GM20000 (cell line): ENCODE results near the gene TPRG1.

Source experiments
- DNase-seq: peaks from one replicate; pipeline ENCODE4 v3.0.0; 2012; ENCODE audit warnings: low spot score
- TF ChIP-seq, protein P1 (sequence below): IDR thresholded peaks from 2 replicates; pipeline ENCODE4 v1.5.1; 2012; ENCODE audit warnings: mild to moderate bottlenecking, control low read depth; ENCODE audit errors: extremely low read depth, missing control alignments

TPRG1 gene

DNA sequence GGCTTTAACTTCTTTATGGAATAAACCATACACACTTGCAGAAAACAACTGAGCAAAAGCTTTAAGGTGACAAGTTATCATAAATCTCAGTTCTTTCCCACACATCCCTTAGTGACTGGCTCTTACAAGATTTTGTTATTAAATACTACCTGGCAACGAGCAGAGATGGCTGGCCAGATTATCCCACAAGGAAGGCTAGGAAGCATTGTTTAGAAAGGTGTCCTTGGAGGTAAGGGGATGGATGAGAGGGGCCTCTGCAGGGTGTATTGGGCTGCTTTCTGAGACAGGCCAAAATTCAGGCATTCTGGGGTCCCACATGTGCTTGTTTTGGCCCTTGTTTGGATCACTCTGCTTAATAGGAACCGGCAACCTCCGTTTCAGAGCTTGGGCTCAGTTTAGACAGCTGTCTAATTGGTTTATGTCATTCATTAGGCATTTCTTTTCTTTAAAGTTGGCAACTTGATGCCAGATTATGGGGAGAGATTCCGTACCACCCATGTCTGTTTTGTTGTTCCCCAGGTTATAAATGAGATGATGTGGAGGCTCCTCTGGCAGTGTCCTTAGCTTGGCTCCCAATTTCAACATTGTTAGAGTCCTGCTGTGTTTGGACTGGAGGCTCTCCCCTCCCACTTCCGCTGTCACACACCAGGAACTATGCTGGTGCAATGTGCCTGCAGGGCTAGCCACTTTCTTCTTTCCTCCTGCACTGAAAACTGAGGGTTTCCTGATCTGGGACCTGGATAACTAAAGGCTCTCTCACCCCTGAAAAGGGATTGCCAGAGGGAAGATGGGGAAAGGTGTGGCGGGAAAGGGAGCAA lies 121.1 kb downstream of the TPRG1 start:
- TF ChIP-seq, protein P1, sequence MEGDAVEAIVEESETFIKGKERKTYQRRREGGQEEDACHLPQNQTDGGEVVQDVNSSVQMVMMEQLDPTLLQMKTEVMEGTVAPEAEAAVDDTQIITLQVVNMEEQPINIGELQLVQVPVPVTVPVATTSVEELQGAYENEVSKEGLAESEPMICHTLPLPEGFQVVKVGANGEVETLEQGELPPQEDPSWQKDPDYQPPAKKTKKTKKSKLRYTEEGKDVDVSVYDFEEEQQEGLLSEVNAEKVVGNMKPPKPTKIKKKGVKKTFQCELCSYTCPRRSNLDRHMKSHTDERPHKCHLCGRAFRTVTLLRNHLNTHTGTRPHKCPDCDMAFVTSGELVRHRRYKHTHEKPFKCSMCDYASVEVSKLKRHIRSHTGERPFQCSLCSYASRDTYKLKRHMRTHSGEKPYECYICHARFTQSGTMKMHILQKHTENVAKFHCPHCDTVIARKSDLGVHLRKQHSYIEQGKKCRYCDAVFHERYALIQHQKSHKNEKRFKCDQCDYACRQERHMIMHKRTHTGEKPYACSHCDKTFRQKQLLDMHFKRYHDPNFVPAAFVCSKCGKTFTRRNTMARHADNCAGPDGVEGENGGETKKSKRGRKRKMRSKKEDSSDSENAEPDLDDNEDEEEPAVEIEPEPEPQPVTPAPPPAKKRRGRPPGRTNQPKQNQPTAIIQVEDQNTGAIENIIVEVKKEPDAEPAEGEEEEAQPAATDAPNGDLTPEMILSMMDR = no peak
- DNase-seq = no peak

DNA sequence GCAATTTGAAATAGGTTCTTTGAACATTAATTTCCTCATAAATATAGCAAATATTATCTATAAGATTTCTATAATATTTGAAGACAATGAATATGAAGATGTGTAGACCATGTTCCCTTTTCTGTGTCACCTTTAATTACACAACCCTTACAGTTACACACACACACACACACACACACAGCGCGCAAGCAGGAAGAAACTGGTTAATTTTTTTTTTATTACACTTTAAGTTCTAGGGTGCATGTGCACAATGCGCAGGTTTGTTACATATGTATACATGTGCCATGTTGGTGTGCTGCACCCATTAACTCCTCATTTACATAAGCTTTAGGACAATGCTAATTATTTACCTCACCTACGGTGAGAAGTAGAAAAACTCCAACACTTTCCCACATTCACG lies 122.9 kb downstream of the TPRG1 start:
- DNase-seq = no peak
- TF ChIP-seq, protein P1 = no peak

DNA sequence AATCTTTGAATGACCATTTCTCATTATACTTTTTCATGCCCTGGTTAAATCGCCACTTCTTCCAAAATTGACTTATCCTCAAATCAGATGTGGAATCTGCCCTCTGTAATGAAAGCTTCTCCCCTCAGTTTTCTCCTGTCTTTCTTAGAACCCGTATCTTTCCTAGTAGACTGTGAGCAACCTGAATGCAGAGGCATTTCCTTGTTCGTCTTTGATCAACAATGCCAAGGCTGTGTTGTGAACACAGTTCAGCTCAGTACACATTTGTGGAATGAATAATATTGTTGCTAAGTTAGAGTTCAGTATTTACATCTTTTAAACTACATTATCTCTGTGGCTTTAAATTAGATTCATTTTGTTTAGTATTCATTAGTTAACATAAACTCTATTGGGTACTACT lies 123.3 kb downstream of the TPRG1 start:
- TF ChIP-seq, protein P1 = no peak
- no peak for DNase-seq

DNA sequence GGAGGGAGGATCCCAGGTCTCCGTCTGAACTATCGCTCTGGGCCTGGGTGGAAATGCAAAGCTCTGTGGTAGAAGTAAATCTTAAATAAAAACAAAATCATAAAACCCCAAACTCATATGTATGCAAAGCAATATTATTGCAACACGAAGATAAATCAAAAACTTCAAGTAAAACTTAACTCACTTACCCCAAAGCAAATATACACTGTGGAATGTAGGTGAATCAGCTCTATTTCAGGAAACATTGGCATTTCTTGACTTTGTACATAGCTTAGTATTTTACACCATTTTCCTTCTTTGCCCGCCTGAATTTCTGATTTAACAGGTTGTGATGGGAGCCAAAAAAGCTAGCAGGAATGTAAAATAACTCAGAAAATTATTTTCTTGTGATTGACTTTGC lies 126.2 kb downstream of the TPRG1 start:
- no peak for DNase-seq
- TF ChIP-seq, protein P1 = no peak

DNA sequence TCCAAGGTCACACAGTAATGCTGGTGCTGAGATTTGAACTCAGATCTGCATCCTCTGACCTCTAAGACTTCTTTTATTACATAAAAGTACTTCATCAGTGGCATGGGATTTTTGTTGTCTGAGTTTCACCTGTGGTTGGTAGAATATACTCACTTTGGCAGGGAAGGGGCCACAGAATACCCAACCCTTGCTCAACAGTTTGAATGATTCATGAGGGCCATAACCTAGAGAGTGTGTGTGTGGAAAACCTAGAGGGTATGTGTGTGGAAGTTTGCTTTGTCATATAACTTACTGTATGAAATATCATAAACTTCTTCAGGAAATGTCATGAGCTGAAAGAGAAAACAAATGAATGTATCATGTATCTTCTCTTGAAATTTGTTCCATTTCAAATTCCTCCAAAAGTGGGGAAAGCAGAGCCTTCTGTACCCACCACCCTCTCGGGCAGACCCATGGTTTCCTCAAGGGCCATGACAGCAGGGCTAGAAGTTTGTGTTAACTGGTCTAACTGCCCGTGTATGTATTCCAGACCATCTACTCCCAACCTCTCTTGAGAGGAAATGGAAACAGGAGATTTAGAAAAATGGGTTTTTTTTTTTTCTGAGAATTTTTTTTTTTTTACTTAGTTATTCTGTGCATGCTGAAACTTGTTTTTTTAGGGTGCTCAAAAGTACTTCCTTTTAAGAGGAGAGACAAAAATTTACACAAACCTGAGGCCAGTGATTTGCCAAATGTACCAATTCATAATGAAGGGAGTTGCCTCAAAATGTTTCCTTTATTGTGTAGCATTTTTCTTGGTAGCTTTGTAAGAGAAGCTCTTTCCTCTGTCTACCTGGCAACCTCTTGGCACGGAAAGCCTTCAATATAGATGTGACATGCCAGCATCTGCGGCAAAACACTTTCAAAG lies 127.0 kb downstream of the TPRG1 start:
- TF ChIP-seq, protein P1 = no peak
- DNase-seq = no peak

DNA sequence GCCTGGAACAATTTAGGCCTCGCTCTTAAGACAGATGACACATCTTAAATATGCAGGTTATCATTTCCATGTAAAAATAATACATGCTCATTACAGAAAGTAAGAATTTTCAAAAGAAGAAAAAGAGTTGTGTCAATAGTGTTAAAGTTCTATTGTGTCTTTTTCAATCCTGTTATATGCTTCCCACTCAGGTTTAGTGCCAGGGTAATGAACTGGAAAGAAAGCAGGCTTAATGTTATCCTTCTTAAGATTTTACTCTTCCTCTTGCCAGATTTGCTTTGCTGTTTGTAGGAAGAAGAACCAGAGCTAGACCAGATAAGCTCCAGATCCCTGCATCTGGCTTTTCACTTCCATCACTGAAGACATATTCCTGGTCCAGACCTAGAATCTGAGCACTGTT lies 128.6 kb downstream of the TPRG1 start:
- DNase-seq = no peak
- TF ChIP-seq, protein P1 = no peak

DNA sequence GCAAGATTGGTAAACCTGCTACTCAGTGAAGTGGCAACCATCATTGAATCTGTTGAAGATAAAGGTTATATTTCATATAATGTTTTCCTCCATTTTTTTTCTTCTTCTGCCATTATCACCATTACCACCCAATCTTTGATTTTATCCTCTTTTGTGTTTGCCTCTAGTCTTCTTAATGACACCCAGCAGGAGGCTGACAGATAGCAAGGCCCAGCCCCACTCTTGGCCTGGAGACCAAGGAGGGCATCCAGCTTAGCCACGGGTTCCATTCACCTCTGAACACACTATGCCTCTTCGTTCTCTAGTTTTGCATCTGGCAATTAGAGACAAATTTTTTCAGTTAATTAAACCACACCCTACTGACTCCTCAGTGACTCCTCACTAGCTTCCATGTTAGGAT lies 129.7 kb downstream of the TPRG1 start:
- DNase-seq = no peak
- TF ChIP-seq, protein P1 = no peak
